Fibroblast of skin of left quadriceps (primary cell): ENCODE results near the gene SYTL3.
A peak's percentile ranks its signal among the peaks of the same experiment; 100 is the strongest.
"Not testable (repeated sequence)": the region's sequence is repeated elsewhere in the genome, so short reads cannot be mapped to it uniquely, and the experiment has no call there.

ENCODE experiments used
- DNase-seq, 2 experiments: peaks; one replicate each; pipeline ENCODE4 v3.0.0-alpha.2; 2013; ENCODE audit warnings: low read depth in 2 of 2

The SYTL3 gene

DNA sequence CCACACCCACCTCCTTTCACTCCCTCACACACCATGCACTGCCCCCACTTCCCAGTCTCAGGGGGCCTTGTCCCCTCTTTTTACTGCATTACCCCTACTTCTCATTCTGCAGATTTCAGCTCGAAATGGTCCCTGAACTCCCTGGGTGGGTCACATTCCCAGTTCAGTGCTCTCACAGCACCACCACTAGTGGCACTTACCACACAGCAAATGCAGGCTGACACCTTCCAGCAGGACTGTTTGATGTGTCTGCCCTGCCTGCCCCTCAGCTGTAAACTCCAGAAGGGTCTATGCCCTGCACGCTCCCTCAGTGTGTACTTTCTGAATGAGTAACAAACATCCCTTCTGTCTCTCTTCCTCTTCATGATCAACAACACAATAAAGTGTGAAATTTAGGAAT, 9.3 kb upstream of the SYTL3 start:
- no peak for DNase-seq

DNA sequence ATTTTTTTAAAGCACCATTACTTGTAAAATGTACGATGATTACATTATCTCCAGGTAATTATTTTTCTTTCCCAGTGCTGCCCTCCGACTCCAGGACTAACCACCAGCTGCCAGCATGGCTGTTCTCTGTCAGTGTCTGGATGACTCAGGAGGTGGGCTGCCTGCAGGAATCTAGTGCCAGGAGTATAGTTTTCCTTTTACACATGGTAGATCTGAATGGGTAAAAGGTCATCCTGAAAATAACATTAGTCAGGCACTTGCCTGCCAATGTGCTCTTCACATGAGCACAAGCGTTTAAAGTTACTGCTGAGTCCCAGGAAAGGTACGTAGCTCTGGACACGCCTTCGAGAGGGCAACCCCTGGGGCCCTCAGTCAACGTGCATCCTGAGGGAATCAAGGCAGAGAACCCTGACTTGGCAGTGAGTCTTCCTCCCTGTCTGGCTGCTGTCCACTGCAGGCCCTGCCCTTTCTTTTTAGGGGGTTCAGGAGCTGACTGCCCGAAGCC, 7.7 kb upstream of the SYTL3 start:
- DNase-seq: no peak

- no peak for DNase-seq
These were observed 6.0 kb upstream of the SYTL3 start for GRCh38 chr6:158643836-158644230.

DNA sequence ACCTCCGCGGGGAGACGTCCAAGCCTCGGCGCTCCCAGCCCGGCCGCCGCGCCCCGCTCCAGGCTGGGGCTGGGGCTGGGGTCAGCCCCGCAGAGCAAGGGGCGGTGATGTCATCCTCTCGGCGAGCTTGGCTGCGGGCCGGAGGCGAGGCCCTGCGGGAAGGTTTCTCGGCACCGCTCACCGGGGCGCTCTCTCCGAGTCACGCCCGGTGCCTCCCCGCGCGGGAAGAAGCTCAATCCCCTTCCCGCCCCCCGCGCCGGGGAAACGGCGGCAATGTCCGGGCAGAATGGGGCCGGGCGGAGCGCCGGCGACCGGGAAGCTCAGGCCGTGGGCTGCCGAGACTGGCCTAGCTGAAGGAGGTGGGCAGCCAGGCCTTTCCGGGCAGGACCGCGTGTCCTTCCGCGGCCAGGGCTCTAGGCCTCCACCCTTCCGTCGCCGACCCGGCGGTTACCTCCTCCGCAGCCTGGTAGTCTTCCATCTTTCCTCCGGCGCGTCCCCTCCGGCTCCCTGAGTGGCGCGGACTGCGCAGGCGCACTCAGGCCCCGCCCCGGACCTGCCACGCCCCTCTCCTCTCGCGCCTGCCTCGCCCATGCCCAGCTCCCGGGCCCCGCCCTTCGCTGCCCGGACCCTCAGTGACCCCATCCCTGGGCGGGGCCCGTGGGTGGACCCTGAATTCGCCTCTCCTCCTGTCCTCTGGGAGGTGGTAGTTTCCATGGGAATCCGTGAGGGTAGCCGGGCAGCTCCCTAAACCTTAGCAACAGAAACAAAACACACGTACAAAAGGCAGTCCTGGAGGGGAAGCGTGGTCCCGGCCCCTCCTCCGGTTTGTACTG, 5.4 kb upstream of the SYTL3 start, which contains the start of gene DYNLT1:
TSS of gene DYNLT1 (minus strand) at position 513 of the 833 bp plus-strand sequence. CDS start at position 478, 35 bp downstream.
- DNase-seq: peak; percentile 72 to 74

GRCh38 chr6:158645064-158646022, 4.5 kb upstream of the SYTL3 start:
- DNase-seq: no peak

GRCh38 chr6:158646023-158646910, 3.6 kb upstream of the SYTL3 start:
- DNase-seq: no peak

GRCh38 chr6:158647501-158647900, 2.4 kb upstream of the SYTL3 start:
- DNase-seq: no peak

DNA sequence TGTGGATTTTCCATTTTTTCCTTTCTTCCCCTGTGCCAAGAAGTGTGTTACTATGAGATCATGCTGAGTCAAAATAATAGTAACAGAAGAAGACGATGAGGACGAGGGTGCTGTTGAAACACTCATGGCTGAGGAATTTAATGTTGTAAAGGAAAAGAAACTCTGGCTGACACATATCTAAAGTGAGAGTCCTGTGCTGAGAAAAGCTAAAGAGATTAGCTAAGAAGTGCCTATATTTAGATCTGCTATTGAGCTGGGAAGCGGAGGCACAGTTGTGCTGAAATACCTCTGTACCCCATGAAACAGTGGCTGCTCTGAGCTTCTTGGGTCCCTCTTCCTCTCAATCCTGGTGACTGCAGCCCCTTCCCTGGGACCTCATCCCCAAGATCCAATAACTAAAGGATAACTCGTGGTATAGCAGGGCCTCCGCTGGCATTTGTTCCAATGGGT, 1.1 kb upstream of the SYTL3 start:
- peak; percentile 82 to 83 for DNase-seq

GRCh38 chr6:158651981-158652737, 2.3 kb downstream of the SYTL3 start:
- DNase-seq: not testable (repeated sequence)

DNA sequence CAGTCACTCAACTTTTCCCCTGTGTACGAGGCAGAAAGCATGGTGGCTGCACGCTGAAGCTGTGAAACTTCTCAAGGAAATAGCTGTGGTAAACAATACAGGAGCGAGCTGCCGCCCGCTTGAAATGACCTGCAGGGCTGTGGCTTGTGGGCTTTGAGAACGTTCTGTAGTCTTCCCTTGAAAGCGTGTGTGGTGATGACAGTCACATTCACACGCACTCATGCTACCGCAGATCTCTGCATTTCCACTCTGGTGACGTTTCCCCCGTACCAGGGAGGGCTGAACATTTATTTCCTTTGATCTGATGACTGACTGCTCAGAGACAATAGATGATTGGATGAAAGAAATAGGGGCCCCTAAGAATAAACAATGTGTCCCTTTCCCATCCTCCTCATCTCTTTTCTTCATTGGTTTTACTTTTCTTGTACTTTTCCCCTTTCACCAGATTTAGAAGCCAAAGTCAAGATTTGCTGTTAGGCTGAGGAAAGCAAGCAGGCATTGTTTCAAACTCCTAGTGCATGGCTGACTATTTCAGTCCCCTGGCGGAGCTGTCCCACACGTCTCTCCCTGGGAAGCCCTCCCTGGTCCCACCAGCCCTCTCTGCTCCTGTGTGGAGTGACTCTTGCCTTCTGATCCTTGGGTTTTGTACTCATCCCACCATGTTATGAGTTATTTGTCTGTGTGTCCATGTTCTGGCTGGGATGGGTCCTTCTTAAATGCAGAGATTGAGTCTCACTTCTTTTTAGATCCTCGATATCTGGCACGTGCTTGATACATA, 3.9 kb downstream of the SYTL3 start:
- no peak for DNase-seq

- DNase-seq: no peak
These were observed 4.6 kb downstream of the SYTL3 start for GRCh38 chr6:158654498-158654897.

DNA sequence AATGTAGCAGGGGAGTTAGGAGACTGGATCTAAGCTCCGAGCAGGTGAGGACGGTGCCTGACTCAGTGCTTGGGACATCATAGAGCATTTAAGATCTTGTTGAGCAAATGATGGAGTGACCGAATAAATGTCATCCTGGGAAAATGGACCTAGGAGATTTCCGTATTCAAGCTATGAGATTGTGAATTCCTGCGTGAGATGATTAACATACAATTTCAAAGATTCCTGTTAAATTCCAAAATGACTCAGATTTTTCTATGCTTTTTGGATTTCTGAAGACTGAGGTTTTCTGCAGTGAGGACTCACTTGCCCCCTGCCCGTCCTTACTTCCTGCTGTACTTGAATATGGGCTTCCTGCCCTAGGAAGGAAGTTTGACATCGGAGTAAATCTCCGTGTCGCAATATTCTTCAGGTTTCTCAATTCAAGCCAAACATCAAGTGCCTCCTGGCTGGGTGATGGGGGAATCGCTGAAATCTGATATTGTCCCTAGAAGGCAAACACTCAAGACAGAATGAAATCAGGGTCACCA, 5.2 kb downstream of the SYTL3 start:
- DNase-seq: peak in 1 of 2 experiments; percentile 56

DNA sequence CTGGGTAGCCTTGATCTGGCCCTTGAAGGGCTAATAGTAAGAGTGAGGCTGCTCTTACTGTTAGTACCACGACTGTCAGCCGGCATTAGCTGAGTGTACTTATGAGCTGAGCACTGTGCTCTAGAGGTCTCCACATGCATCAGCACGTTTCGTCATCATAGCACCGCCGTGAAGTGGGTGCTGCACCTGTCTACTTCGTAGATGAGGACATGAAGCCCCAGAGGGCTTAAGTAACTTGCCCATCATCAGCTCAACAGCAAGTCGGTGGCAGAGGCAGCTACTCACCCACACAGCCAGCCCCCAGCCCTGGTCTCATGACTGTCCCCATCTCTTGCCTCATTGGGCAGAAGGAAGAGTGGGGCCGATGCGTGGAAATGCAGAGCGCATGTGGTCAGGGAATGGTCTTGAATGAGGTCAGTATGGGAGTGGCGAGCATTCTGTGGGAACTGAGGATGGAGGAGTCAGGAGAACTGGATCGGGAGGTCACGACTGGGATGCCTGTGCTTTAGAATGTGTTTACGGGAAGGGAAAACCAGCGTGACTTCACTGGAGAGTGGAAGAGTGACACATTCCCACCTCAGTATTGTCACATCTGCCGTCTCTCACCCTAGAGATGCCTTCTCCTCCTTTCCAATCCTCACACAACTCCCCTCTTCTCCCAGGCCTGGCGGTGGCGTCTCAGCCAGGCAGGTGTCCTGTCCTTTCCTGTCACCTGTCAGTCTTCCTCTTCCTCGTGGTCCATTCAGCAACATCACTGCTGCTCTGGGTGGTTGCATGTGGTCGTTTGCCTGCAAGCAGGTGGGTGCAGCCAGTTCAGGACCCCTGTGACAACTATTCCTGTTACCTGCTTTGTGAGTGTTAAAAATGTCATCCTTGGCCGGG, 6.0 kb downstream of the SYTL3 start:
- no peak for DNase-seq

GRCh38 chr6:158656986-158657385, 7.1 kb downstream of the SYTL3 start:
- not testable (repeated sequence) for DNase-seq

DNA sequence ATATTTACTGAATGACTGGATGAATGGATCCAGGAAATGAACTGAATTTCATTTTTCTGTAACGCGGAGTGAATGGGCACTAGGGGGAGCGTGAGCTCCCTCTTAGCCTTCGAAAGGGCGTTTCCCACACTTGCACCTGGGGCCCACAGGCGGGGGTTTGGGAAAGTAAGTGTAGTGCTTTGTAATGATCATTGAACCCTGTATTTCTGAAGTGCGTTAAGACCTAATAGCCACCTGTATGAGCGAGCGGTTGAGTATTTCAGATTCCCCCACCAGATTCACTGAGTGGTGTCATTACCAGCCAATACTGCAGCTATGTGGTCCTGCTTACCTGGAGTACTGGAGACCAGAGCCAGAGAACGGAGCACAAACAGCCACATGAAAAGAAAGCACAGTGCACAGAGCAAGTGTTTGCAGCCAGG, 10.5 kb downstream of the SYTL3 start:
- no peak for DNase-seq

GRCh38 chr6:158661156-158661685, 11.4 kb downstream of the SYTL3 start:
- no peak for DNase-seq

DNA sequence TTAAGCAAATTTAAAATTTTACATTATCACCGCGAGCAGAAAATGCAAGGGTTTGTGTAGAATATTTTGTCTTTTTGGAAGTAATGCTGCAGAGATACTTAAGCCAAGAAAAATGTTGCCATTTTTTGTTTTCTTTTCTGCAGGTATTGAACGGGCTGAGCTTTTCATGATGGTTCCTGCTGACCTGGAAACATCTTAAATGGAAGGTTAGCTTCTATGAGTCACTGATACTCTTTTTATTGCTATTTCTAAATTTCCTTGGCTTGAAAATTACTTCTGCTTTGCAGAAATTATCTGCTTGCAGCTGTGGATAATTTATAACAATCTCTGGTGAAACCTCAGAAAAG, 12.7 kb downstream of the SYTL3 start:
- DNase-seq: no peak

DNA sequence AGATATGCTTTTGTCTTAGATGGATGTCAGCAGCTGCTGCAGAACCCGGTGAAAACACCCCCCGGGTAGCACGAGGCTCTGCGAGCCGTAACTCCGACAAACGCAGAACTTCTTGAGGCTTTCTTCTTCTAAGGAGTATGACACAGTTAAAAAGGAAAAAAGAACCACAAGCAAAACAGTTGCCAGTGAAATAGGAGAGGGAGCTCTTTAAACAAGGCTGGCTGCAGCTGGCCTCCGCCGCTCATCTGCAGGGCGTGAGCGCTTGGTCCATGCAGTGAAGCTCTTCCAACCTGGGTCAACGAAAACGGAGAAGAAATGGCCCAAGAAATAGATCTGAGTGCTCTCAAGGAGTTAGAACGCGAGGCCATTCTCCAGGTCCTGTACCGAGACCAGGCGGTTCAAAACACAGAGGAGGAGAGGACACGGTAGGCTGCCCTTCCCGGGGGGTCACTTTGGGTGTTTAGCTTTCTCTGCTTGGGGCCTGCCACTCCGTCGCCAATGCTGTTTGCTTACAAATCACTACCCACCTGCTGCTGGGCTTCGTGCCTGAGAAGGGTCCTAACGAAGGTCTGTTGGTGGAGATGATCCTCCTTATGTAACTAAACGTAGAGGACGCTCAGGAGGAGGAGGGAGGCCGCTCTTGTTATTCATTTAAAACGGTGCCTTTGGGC, 13.2 kb downstream of the SYTL3 start:
- DNase-seq: peak; percentile 58 to 62
